Testis (tissue), 2 donors: ENCODE data around the gene PDZK1IP1.

Experiments
- POLR2A ChIP-seq: fragments of 450-650 bp; IDR thresholded peaks from one replicate; pipeline ENCODE4 v1.6.1; 2017; ENCODE audit warnings: antibody characterized with exemption, mild to moderate bottlenecking, moderate library complexity
- TF ChIP-seq, protein P1 (sequence below), 3 experiments: fragments of 450-650 bp in 2 of 3; fragments of 200-600 bp in 1 of 3; sonication (generic) in 1 of 3; IDR thresholded peaks; one replicate each; pipeline ENCODE4 v1.5.1; 2016 to 2019; ENCODE audit warnings: antibody characterized with exemption in 3 of 3, mild to moderate bottlenecking in 2 of 3, moderate library complexity in 1 of 3

- TF ChIP-seq, protein P1, sequence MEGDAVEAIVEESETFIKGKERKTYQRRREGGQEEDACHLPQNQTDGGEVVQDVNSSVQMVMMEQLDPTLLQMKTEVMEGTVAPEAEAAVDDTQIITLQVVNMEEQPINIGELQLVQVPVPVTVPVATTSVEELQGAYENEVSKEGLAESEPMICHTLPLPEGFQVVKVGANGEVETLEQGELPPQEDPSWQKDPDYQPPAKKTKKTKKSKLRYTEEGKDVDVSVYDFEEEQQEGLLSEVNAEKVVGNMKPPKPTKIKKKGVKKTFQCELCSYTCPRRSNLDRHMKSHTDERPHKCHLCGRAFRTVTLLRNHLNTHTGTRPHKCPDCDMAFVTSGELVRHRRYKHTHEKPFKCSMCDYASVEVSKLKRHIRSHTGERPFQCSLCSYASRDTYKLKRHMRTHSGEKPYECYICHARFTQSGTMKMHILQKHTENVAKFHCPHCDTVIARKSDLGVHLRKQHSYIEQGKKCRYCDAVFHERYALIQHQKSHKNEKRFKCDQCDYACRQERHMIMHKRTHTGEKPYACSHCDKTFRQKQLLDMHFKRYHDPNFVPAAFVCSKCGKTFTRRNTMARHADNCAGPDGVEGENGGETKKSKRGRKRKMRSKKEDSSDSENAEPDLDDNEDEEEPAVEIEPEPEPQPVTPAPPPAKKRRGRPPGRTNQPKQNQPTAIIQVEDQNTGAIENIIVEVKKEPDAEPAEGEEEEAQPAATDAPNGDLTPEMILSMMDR (IDR thresholded peaks at IDR 0.05): no peak
- TF ChIP-seq POLR2A: no peak
Observed at GRCh38 chr1:47212636-47213229, 22.9 kb upstream of the PDZK1IP1 start.
